SK-N-SH (cell line): Measurements from ENCODE around the gene PLXNB1. TPM values are rescaled to one million over a fixed set of nuclear protein-coding genes. Genes with fewer than 3 reads are reported as not detected.

Experiments
- CTCF ChIA-PET: fragments of 300-600, 350-600 bp; formaldehyde crosslinking; extraction: SDS; loops from one replicate; lab custom pipeline; 2021; lab: Yijun Ruan, JAX
- POLR2A ChIA-PET: fragments of 350-600 bp; sonication (Branson Sonifier 250); formaldehyde crosslinking; extraction: SDS; loops from one replicate; lab custom pipeline; 2020; ENCODE audit warnings: antibody characterized with exemption, inconsistent platforms; lab: Yijun Ruan, JAX
- DNase-seq: peaks from one replicate; pipeline ENCODE4 v3.0.0; 2012
- H2AFZ ChIP-seq: fragments of 200-600 bp; sonication (generic); 2 replicates; pipeline ENCODE4 v1.8.1; 2016; ENCODE audit warnings: antibody characterized with exemption, mild to moderate bottlenecking, low read depth
- H3F3A ChIP-seq: fragments of 200-600 bp; sonication (generic); replicated peaks from 2 replicates; pipeline ENCODE3; 2016; ENCODE audit warnings: antibody characterized with exemption, mild to moderate bottlenecking; ENCODE audit not compliant: insufficient read depth
- H3K27ac ChIP-seq, 2 experiments: fragments of 200-500 bp in 1 of 2; fragments of 200-600 bp in 1 of 2; sonication (Bioruptor generic) in 1 of 2; sonication (generic), shearing (Covaris generic) in 1 of 2; 2 replicates each; pipeline versions ENCODE4 v1.5.1 to v1.6.1; 2014 to 2016; ENCODE audit warnings: low read depth in 2 of 2, inconsistent platforms in 1 of 2, low read length in 1 of 2, mild to moderate bottlenecking in 1 of 2, mixed read lengths in 1 of 2
- H3K27me3 ChIP-seq: fragments of 200-600 bp; sonication (generic), shearing (Covaris generic); 2 replicates; pipeline ENCODE4 v1.6.1; 2016; ENCODE audit warnings: mixed run types; ENCODE audit not compliant: insufficient read depth
- H3K36me3 ChIP-seq, 2 experiments: fragments of 200-500 bp in 1 of 2; fragments of 200-600 bp in 1 of 2; sonication (Bioruptor generic) in 1 of 2; sonication (generic) in 1 of 2; replicated peaks in 1 of 2; 2 replicates each; pipeline versions ENCODE3 to v1.5.1; 2014 to 2016; ENCODE audit warnings: low read length in 1 of 2, mild to moderate bottlenecking in 1 of 2; ENCODE audit not compliant: insufficient read depth in 2 of 2, control insufficient read depth in 1 of 2
- H3K4me1 ChIP-seq, 2 experiments: fragments of 200-500 bp in 1 of 2; fragments of 200-600 bp in 1 of 2; sonication (Bioruptor generic) in 1 of 2; sonication (generic), shearing (Covaris generic) in 1 of 2; 2 replicates each; pipeline versions ENCODE4 v1.5.1 to v1.6.1; 2014 to 2016; ENCODE audit warnings: low read depth in 1 of 2, low read length in 1 of 2, mixed run types in 1 of 2; ENCODE audit not compliant: insufficient read depth in 2 of 2, control insufficient read depth in 1 of 2
- H3K4me2 ChIP-seq: fragments of 200-600 bp; sonication (generic), shearing (Covaris generic); 2 replicates; pipeline ENCODE4 v1.6.1; 2017; ENCODE audit warnings: mixed run types
- H3K4me3 ChIP-seq, 2 experiments: fragments of 200-500 bp in 1 of 2; fragments of 200-600 bp in 1 of 2; sonication (Bioruptor generic) in 1 of 2; sonication (generic), shearing (Covaris generic) in 1 of 2; 2 replicates each; pipeline versions ENCODE4 v1.5.1 to v1.8.1; 2014 to 2016; ENCODE audit warnings: low read depth in 2 of 2, inconsistent platforms in 1 of 2, low read length in 1 of 2, mild to moderate bottlenecking in 1 of 2, mixed read lengths in 1 of 2, moderate library complexity in 1 of 2
- H3K79me2 ChIP-seq: fragments of 200-600 bp; sonication (generic); 2 replicates; pipeline ENCODE4 v1.8.1; 2017; ENCODE audit warnings: mild to moderate bottlenecking; ENCODE audit not compliant: insufficient read depth
- H3K9ac ChIP-seq: fragments of 200-600 bp; sonication (generic); 2 replicates; pipeline ENCODE4 v1.6.1; 2017; ENCODE audit warnings: mixed run types
- H3K9me2 ChIP-seq: fragments of 200-600 bp; sonication (generic); 2 replicates; pipeline ENCODE4 v1.6.1; 2017; ENCODE audit warnings: mixed run types
- H3K9me3 ChIP-seq: fragments of 200-600 bp; sonication (generic); 2 replicates; pipeline ENCODE4 v1.6.1; 2017; ENCODE audit warnings: mixed run types, mild to moderate bottlenecking, moderate library complexity
- H4K20me1 ChIP-seq: fragments of 200-600 bp; sonication (generic); 2 replicates; pipeline ENCODE4 v1.6.1; 2017; ENCODE audit warnings: mild to moderate bottlenecking, mixed run types; ENCODE audit not compliant: insufficient read depth
- CTCF ChIP-seq: fragments of 200-600 bp; sonication (generic); IDR thresholded peaks from 2 replicates; pipeline ENCODE4 v1.6.1; 2017; ENCODE audit warnings: antibody characterized with exemption, mild to moderate bottlenecking, moderate library complexity
- EP300 ChIP-seq, 2 experiments: IDR thresholded peaks; 2 replicates each; pipeline versions ENCODE4 v1.4.0 to v1.6.1; 2012; ENCODE audit warnings: borderline replicate concordance in 1 of 2, low read depth in 1 of 2, low read length in 1 of 2
- EZH2phosphoT487 ChIP-seq: fragments of 200-600 bp; sonication (generic); IDR thresholded peaks from 2 replicates; pipeline ENCODE4 v1.6.1; 2017; ENCODE audit warnings: low read depth, mixed run types, mild to moderate bottlenecking, antibody characterized with exemption, moderate library complexity, borderline replicate concordance
- GABPA ChIP-seq: IDR thresholded peaks from 2 replicates; pipeline ENCODE4 v1.4.0; 2012; ENCODE audit warnings: low read depth, mild to moderate bottlenecking
- GATA2 ChIP-seq: sonication (generic); formaldehyde crosslinking; IDR thresholded peaks from 2 replicates; pipeline ENCODE4 v1.5.0; 2020; ENCODE audit warnings: mild to moderate bottlenecking, missing genetic modification reagents
- MAX ChIP-seq: IDR thresholded peaks from 2 replicates; pipeline ENCODE4 v1.4.0; 2012; ENCODE audit warnings: low read depth
- NRF1 ChIP-seq: IDR thresholded peaks from 2 replicates; pipeline ENCODE4 v1.6.1; 2012; ENCODE audit warnings: low read depth, mild to moderate bottlenecking, low read length
- PBX3 ChIP-seq: IDR thresholded peaks from 2 replicates; pipeline ENCODE4; 2012
- RCOR1 ChIP-seq: fragments of 150-350 bp; IDR thresholded peaks from 2 replicates; pipeline ENCODE4 v1.6.1; 2017; ENCODE audit warnings: antibody characterized with exemption, low read length
- REST ChIP-seq: IDR thresholded peaks from 2 replicates; pipeline ENCODE4 v1.6.1; 2012; ENCODE audit warnings: mild to moderate bottlenecking, low read depth, low read length, moderate library complexity
- SIN3A ChIP-seq: IDR thresholded peaks from 2 replicates; pipeline ENCODE4 v1.6.1; 2012; ENCODE audit warnings: low read depth, mild to moderate bottlenecking, low read length, moderate library complexity, borderline replicate concordance
- TAF1 ChIP-seq: IDR thresholded peaks from 2 replicates; pipeline ENCODE4 v1.6.1; 2012; ENCODE audit warnings: low read depth, mild to moderate bottlenecking, low read length, moderate library complexity, borderline replicate concordance
- TCF12 ChIP-seq: IDR thresholded peaks from 2 replicates; pipeline ENCODE4 v1.4.0; 2012
- TEAD4 ChIP-seq: IDR thresholded peaks from 2 replicates; pipeline ENCODE4 v1.4.0; 2012; ENCODE audit warnings: mild to moderate bottlenecking, borderline replicate concordance; ENCODE audit not compliant: insufficient read depth
- USF1 ChIP-seq: IDR thresholded peaks from 2 replicates; pipeline ENCODE4 v1.4.0; 2012; ENCODE audit warnings: low read depth, borderline replicate concordance
- YY1 ChIP-seq: IDR thresholded peaks from 2 replicates; pipeline ENCODE4 v1.4.0; 2012; ENCODE audit warnings: low read depth, mild to moderate bottlenecking
- WGBS: methylation state at CpG from one replicate; pipeline ENCODE4 v1.1.6; 2017; ENCODE audit warnings: low lambda C conversion rate; 5-methylcytosine and 5-hydroxymethylcytosine counted together
- polyA plus RNA-seq, 3 experiments: library from polyadenylated mRNA; depleted of rRNA; stranded (reverse); fragments of >200 nt; gene quantifications; 2 replicates each; pipeline ENCODE4 v1.2.3, GENCODE V29; 2012
- TF ChIP-seq, protein P1 (sequence below): fragments of 150-350 bp; IDR thresholded peaks from 2 replicates; pipeline ENCODE4 v1.6.1; 2017; ENCODE audit warnings: antibody characterized with exemption, low read length, low read depth, borderline replicate concordance

PLXNB1 gene
- polyA plus RNA-seq, 1 of the 3 experiments (the other 2 are of a cell fraction), result 39.8 TPM

GRCh38 chr3:48426401-48426909, 3.4 kb downstream of the PLXNB1 start:
- Histone ChIP-seq H3K27me3 (no peaks in the 10 kb centered on the region), H3K9me3 (no peaks in the 10 kb centered on the region), H3K9me2 (no peaks in the 10 kb centered on the region), H3K27ac (peak overlapping the region in 1 of 2 experiments; percentile 23; a peak in 1 of 4 replicates), H3K4me3 (no peak overlapping the region)
- ChIA-PET POLR2A (no interaction called here), CTCF (interaction anchor here (1.1 to 14.1 kb wide), 4 partner anchors 8 to 232 kb away, joined by 4 to 399 read pairs (median 81); no protein-coding TSS in a partner anchor)
- TF ChIP-seq, protein P1, sequence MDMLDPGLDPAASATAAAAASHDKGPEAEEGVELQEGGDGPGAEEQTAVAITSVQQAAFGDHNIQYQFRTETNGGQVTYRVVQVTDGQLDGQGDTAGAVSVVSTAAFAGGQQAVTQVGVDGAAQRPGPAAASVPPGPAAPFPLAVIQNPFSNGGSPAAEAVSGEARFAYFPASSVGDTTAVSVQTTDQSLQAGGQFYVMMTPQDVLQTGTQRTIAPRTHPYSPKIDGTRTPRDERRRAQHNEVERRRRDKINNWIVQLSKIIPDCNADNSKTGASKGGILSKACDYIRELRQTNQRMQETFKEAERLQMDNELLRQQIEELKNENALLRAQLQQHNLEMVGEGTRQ, result no peak
- TF ChIP-seq MAX (no peak), TCF12 (no peak), PBX3 (no peak), RCOR1 (no peak), TAF1 (no peak), GATA2 (CRISPR knock-in tag) (no peak), USF1 (no peak)
- TF ChIP-seq, all 33 proteins: peak for 0
- Histone ChIP-seq H3K4me2 (peak overlapping the region; percentile 33; the same call in 1 of the 2 replicates), H3K9ac (no peak overlapping the region), H2AFZ (no peak overlapping the region), H3K36me3 (no peaks in the 10 kb centered on the region), H3F3A (no peaks in the 10 kb centered on the region), H3K4me1 (peaks cover 7 to 57% of the 10 kb centered on the region in 2 experiments; a peak in 2 of 4 replicates), H3K79me2 (peaks cover 56% of the 10 kb centered on the region), H4K20me1 (no peaks in the 10 kb centered on the region)
- DNase-seq, result peak; percentile 37
- 50% methylated on average over 1 of the region's 11 CpGs for WGBS

GRCh38 chr3:48425281-48425812, 4.5 kb downstream of the PLXNB1 start:
- H3K27ac ChIP-seq, result no peak overlapping the region; a peak in 1 of 4 replicates
- TF ChIP-seq SIN3A, result no peak
- no peak for TF ChIP-seq YY1
- TF ChIP-seq REST, result no peak
- no peak for TF ChIP-seq MAX
- TF ChIP-seq GABPA, result no peak
- TF ChIP-seq EP300 (IDR thresholded peaks at IDR 0.05; ENCODE audit: borderline replicate concordance in 1 of 2, low read depth in 1 of 2, low read length in 1 of 2), result no peak
- no peak for TF ChIP-seq CTCF
- no peak for TF ChIP-seq NRF1
- no peak for TF ChIP-seq TEAD4
- TF ChIP-seq EZH2phosphoT487, result no peak
- peaks cover 56% of the 10 kb centered on the region for H3K79me2 ChIP-seq
- H3K9ac ChIP-seq, result no peak overlapping the region
- DNase-seq, result peak; percentile 36
- H3K36me3 ChIP-seq, result peaks cover 0 to 2% of the 10 kb centered on the region in 2 experiments
- no peak overlapping the region for H3K4me2 ChIP-seq
- H2AFZ ChIP-seq, result no peak overlapping the region
- H3K4me3 ChIP-seq, result no peak overlapping the region
- no peaks in the 10 kb centered on the region for H3K27me3 ChIP-seq
- ChIA-PET CTCF (interaction anchor here (1.1 to 14.1 kb wide), 4 partner anchors 9 to 231 kb away, joined by 4 to 399 read pairs (median 81); no protein-coding TSS in a partner anchor), POLR2A (no interaction called here)
- H3K9me3 ChIP-seq, result no peaks in the 10 kb centered on the region
- H3K4me1 ChIP-seq, result peaks cover 7 to 61% of the 10 kb centered on the region in 2 experiments; a peak in 2 of 4 replicates
- H3F3A ChIP-seq, result no peaks in the 10 kb centered on the region
- H3K9me2 ChIP-seq, result no peaks in the 10 kb centered on the region
- no peaks in the 10 kb centered on the region for H4K20me1 ChIP-seq
- WGBS, result 0% methylated on average over 1 of the region's 13 CpGs
